GM10847 (cell line): ENCODE measurements around the gene SH3GL3.

ENCODE experiments used
- POLR2A ChIP-seq: IDR thresholded peaks from 2 replicates; pipeline ENCODE4 v1.6.1; 2011; ENCODE audit not compliant: insufficient read length; ENCODE audit errors: extremely low read depth

SH3GL3 gene

GRCh38 chr15:83446904-83447709 is at the start of gene SH3GL3:
SH3GL3 (plus strand) TSS chr15:83447341; CDS start chr15:83447534, 193 bp downstream.
- no peak for TF ChIP-seq POLR2A

DNA sequence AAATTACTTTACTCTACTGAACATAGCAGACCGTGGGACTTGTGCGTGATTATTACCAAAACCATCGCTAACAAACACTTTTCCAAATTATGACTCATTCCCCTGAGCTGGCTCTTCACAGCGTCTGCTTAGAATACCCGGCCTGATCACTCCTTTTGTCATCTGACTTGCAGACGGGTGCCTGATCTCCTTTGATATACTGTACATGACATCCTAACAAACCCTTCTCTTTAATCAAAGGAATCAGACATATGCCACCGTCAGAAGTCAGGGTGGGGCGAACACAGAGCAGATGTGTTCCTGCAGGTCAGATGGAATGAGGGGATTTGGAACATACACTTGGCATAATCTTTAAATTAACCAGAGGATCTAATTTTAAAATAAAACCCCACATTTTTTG is 48.5 kb upstream of the SH3GL3 start:
- TF ChIP-seq POLR2A = no peak

DNA sequence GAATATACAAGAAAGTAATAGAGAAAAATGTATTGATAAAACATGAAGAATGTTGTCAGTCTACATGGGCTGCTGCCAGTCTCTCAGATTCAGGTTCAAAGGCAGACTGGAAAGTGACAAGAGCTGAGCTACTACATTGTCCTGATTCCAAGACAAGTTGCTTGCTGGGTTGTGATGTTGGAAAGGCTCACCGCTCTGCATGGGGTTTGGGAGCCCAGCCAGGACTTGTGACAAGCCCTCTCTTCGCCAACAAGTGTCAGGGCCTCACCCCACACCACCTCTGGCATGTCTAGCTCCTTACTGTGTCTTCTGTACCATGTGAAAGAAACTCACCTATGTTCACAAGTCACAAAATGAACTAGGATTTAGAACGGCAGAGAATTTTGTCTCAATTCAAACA is 43.0 kb upstream of the SH3GL3 start:
- TF ChIP-seq POLR2A = no peak

DNA sequence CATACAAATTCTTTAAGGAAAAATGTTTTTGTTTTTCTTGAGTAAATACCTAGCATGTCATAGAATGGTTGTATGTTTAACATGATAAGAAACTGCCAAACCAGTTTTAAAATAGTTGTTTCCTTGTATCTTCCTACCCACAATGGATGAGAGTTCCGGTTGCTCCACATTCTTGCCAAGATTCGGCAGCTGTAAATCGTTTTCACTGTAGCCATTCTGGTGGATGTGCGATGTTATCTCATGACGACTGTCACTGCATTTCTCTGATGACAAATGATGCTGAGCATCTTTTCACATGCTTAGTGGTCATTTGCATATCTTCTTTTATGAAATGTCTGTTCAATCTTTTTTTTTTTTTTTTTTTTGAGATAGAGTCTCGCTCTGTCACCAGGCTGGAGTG is 36.6 kb upstream of the SH3GL3 start:
- no peak for TF ChIP-seq POLR2A

DNA sequence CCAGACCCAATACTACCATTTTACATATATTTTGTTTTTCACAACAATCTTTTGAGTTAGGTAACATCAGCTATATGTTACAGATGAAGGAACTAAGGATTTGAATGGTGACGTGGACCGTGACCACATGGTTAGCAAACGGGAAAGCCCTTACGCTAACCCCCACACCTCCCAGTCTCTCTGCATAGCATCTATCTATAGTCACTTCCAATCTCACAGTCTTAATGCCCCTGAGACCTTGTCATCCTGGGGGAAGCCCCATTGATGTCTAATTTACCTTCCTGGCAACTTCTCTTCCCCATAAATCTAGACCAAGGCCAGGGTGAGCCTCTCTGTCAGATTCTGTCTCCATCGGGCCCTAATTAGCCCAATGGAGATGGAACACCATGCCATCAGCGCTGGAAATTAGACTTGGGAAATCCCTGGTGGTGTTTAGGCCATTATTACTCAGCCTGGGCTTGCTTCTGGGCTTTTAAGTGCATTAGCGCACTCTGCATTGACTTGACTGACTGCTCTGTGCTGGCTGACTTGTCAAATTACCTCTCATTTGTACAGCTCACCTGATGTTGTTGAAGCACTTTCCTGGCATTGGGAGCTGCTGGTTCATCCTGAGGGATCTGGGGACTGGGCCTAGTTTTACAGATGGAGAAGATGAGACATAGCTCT is 34.0 kb upstream of the SH3GL3 start:
- TF ChIP-seq POLR2A = no peak

DNA sequence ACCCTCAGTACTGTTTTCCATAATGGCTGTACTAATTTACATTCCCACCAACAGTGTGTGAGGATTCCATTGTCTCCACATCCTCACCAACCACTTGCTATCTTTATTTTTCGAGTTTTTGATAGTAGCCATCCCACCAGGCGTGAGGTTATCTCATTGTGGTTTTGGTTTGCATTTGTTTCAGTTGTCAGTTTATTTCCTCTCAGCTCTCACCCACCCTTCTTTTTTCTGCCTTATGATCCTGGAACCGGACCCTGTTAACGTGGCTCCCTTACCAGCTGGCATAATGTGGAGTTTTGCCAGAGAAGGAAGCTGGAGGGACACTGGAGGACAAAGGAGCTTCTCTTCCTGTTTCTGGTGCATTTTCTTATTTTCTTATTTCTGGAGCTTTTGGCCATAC is 25.1 kb upstream of the SH3GL3 start:
- TF ChIP-seq POLR2A = no peak

DNA sequence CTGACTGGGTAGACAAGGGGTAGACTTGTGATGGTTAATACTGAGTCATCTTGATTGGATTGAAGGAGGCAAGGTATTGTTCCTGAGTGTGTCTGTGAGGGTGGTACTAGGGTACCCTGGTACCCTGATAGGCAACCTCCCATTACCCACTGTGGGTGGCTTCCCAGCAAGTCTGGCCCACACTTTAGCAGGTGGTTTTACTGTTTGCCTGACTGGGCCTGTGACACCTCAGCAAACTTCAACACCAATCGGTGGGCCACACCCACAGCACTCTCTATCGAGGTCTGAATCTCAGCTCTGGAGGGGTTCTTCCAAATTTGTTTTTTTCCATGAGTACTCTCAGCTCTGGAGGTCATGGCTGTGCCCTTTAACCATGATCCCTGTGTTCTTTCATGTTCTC is 24.6 kb upstream of the SH3GL3 start:
- no peak for TF ChIP-seq POLR2A

DNA sequence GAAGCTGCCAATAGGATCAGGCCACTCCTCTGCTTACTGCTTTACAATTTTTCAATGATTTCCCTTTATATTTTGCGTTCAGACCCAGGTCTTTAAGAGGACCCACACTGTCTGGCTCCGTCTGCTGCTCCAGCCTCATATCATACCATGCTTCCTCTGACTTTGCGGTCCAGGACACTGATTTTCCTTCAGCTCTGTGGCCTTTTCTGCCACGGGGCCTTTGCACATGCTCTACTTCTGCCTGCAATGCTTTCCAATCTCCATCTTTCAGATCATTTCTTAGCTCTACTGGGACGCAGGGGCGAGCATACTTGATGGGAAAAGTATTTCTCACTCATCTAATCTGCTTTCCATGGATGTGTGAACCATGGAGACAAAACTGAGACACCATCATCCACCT is 23.0 kb upstream of the SH3GL3 start:
- TF ChIP-seq POLR2A = no peak

- no peak for TF ChIP-seq POLR2A
These were observed 16.7 kb upstream of the SH3GL3 start for GRCh38 chr15:83430441-83430840.

- TF ChIP-seq POLR2A = no peak
These were observed 15.6 kb upstream of the SH3GL3 start for GRCh38 chr15:83431521-83431920.

GRCh38 chr15:83435202-83435601 is 11.9 kb upstream of the SH3GL3 start:
- TF ChIP-seq POLR2A = no peak

DNA sequence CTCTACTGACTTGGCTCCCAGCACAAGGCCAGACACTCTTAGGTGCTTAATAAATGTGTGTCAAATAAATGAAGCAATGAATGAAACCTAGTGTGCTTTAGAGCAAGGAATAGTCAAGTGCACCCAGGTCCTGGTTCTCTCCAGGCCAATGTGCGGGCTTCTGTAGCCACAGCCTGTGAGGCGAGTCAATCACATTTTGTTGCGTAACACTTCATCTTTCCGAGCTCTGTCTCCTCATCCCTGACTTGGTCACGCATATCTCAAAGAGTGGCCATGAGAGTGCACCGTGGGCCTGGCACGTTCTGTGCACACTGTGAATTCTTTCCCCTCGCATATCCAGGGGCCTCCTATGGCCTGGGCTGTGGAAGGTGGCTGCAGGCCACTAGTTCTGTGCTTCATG is 11.4 kb upstream of the SH3GL3 start:
- TF ChIP-seq POLR2A = no peak

GRCh38 chr15:83436513-83437158 is 10.5 kb upstream of the SH3GL3 start:
- no peak for TF ChIP-seq POLR2A

DNA sequence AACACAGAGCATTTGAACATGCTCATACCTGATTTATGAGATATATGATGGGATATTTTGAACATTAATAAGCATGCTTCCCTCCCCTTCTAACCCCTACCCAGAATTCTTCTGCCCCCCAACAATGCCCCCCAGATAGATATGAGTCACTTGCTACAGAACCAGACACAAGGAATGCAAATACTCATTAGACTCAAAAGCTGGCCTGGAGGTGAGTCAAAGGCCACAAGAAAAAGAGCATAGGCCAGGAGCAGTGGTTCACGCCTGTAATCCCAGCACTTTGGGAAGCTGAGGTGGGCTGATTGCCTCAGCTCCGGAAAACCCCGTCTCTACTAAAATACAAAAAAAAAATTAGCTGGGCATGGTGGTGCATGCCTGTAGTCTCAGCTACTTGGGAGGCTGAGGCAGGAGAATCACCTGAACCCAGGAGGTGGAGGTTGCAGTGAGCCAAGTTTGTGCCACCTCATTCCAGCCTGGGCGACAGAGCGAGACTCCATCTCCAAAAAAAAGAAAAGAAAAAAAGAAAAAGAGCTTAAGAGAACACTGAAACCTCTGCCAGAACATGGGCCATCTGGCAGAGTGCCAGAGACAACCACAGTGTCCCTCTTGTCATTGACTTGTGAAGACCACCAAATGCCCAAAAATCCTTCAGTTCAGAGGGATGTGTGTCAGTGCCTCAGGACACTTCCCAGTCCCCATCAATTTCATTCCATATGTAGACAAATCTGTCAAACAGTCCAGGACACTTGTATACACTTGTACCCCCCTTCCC is 3.9 kb upstream of the SH3GL3 start:
- TF ChIP-seq POLR2A = no peak

- no peak for TF ChIP-seq POLR2A
These were observed 2.2 kb upstream of the SH3GL3 start for GRCh38 chr15:83444936-83445335.

DNA sequence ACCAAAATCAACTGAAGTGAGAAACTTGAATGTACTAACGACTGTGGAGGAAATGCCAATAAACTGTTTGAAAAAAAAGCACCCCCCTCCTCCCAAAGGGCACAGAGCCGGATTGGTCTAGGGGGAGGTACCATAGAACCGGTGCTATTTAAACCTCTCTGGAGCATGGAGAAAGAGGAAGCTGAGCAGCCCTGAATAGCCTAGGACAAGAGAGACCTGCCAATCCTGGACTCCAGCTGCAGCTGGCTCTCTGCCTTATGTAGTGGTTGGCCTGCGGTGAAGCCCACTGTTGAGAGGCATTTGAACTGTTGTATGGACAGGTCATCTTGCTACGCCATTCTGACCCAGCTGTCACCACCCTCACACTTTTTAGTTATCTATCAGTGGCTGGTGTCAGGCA is 1.5 kb upstream of the SH3GL3 start:
- TF ChIP-seq POLR2A = no peak

GRCh38 chr15:83446417-83446816 is 724 bp upstream of the SH3GL3 start:
- TF ChIP-seq POLR2A = no peak
